Gastrocnemius medialis (tissue), 4 donors: Measurements from ENCODE around the gene CALML4. TPM values are rescaled to one million over a fixed set of nuclear protein-coding genes. Genes with fewer than 3 reads are reported as not detected.

Source experiments
- ATAC-seq, 2 donors: fragments of 150-250 bp; one replicate each; pipeline ENCODE4 v1.9.1; 2016
- DNase-seq, 2 donors: peaks; one replicate each; pipeline ENCODE4 v3.0.0-alpha.2; 2019
- H3K27ac ChIP-seq, 4 donors: fragments of 200-600 bp; sonication (generic); 1 replicate in 1 of 4; 2 replicates in 3 of 4; pipeline ENCODE4 v1.5.1; 2016 to 2018; ENCODE audit warnings: mild to moderate bottlenecking in 2 of 4, moderate library complexity in 1 of 4
- H3K27me3 ChIP-seq, 3 donors: fragments of 200-600 bp; sonication (generic) in 2 of 3; 1 replicate in 1 of 3; 2 replicates in 2 of 3; pipeline versions ENCODE4 v1.5.1 to v1.6.0; 2016 to 2019; ENCODE audit warnings: mild to moderate bottlenecking in 1 of 3, moderate library complexity in 1 of 3
- H3K36me3 ChIP-seq, 2 donors: fragments of 200-600 bp; sonication (generic) in 1 of 2; one replicate each; pipeline ENCODE4 v1.5.1; 2017 to 2018
- H3K4me1 ChIP-seq, 2 donors: fragments of 200-600 bp; sonication (generic) in 1 of 2; one replicate each; pipeline ENCODE4 v1.5.1; 2016 to 2017; ENCODE audit warnings: mild to moderate bottlenecking in 2 of 2
- H3K4me3 ChIP-seq, 4 donors: fragments of 200-600 bp; sonication (generic) in 3 of 4; 1 replicate in 1 of 4; 2 replicates in 3 of 4; pipeline ENCODE4 v1.5.1; 2016 to 2019; ENCODE audit warnings: mild to moderate bottlenecking in 2 of 4
- H3K9me3 ChIP-seq, 3 donors: fragments of 200-600 bp; sonication (generic) in 2 of 3; 1 replicate in 1 of 3; 2 replicates in 2 of 3; pipeline ENCODE4 v1.5.1; 2016 to 2019
- POLR2A ChIP-seq, 2 donors: fragments of 450-650 bp; IDR thresholded peaks; one replicate each; pipeline ENCODE4 v1.6.1; 2017; ENCODE audit warnings: antibody characterized with exemption in 2 of 2, mild to moderate bottlenecking in 2 of 2, moderate library complexity in 2 of 2
- in situ Hi-C, 4 donors: fragments of 200-750 bp; cut with MboI; loops; one replicate each; pipeline versions ENCODE4 v1.15.0 to v1.8.0; 2017; ENCODE audit warnings: low sequenced_read_pairs in 4 of 4
- intact Hi-C: fragments of 100-400 bp; cut with DNase I; formaldehyde crosslinking; loops from one replicate; pipeline ENCODE4 v1.15.1; 2023; ENCODE audit warnings: low total_unique reads
- total RNA-seq, 4 donors: library from RNA; depleted of rRNA; stranded (reverse); fragments of >200 nt; gene quantifications; one replicate each; pipeline versions ENCODE4 v1.1.0 to v1.2.3, GENCODE V29; 2016
- TF ChIP-seq, protein P1 (sequence below), 5 experiments: fragments of 450-650 bp in 3 of 5; fragments of 200-600 bp in 2 of 5; sonication (generic) in 2 of 5; IDR thresholded peaks in 4 of 5; conservative IDR thresholded peaks in 1 of 5; 1 replicate in 4 of 5; 2 replicates in 1 of 5; pipeline ENCODE4 v1.5.1; 2016 to 2019; ENCODE audit warnings: antibody characterized with exemption in 5 of 5, mild to moderate bottlenecking in 3 of 5, moderate library complexity in 3 of 5

Gene CALML4
- total RNA-seq, 4 donors from 2014 or later = 0.66 to 2.4 (median 1.5) TPM

DNA sequence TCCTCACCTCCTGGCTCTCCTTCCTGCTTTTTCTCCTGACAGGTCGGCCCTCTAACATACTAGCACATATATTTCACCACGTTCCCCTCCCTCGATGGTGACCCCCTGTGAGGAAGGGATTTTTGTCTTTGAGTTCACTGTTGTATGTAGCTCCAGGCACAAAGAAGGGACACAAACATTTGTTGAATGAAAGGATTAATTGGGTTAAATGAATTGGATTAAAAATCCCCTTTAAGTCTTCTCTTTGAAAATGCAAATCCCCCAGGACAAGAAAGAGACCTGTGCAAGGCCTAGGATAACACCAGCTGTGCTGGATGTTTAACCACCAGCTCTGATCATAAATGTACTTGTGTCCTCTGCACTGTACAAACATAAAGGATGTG, 3.3 kb downstream of the CALML4 start:
- ATAC-seq (no peak), DNase-seq (no peak)
- Histone ChIP-seq H3K27me3 (no peaks in the 10 kb centered on the region), H3K36me3 (no peaks in the 10 kb centered on the region), H3K9me3 (no peaks in the 10 kb centered on the region), H3K4me1 (peaks cover 30 to 31% of the 10 kb centered on the region in 2 donors), H3K27ac (no peak overlapping the region), H3K4me3 (no peak overlapping the region)
- in situ Hi-C loops (no loop called here), intact Hi-C loops (no loop called here)
- TF ChIP-seq, protein P1, sequence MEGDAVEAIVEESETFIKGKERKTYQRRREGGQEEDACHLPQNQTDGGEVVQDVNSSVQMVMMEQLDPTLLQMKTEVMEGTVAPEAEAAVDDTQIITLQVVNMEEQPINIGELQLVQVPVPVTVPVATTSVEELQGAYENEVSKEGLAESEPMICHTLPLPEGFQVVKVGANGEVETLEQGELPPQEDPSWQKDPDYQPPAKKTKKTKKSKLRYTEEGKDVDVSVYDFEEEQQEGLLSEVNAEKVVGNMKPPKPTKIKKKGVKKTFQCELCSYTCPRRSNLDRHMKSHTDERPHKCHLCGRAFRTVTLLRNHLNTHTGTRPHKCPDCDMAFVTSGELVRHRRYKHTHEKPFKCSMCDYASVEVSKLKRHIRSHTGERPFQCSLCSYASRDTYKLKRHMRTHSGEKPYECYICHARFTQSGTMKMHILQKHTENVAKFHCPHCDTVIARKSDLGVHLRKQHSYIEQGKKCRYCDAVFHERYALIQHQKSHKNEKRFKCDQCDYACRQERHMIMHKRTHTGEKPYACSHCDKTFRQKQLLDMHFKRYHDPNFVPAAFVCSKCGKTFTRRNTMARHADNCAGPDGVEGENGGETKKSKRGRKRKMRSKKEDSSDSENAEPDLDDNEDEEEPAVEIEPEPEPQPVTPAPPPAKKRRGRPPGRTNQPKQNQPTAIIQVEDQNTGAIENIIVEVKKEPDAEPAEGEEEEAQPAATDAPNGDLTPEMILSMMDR (IDR thresholded peaks at IDR 0.05 in 4 of 5, conservative IDR thresholded peaks at IDR 0.05 in 1 of 5) = no peak
- no peak for TF ChIP-seq POLR2A (IDR thresholded peaks at IDR 0.05)

DNA sequence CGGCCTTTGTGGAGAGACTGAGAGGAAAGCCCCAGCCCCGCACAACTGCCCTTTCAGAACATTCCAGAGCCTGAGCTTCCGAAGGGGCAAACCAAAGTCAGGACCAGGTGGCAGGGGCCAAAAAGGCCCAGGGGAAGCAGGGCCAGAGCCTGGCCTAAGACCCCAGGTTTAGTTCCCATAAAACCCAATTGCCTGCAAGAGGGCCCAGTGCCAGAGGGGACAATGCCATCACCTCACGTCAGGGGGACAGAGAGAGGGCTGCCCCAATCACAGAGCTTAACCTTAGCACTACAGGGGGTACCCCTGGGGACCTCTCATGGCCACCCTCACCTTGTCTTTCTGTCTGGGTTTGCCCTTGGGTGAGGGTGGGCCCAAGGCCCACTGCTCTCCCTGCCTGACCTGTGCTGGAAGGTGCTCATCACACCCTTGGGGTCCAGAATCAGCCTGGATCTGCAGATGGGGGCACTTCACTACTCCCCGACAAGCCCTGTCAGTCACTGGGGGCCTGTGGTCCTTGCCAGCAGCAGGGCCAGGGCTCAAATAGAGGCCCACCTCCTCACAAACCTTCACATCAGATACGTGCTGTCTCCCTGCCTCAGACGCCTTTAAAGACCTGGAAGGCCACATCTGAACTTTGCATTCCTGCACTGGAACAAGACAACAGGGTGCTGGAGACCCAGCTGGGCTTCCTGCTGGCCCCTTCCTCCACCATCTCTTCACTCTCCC, 3.8 kb downstream of the CALML4 start:
- in situ Hi-C loops (no loop called here), intact Hi-C loops (no loop called here)
- Histone ChIP-seq H3K4me1 (peaks cover 29 to 30% of the 10 kb centered on the region in 2 donors), H3K27me3 (no peaks in the 10 kb centered on the region), H3K36me3 (no peaks in the 10 kb centered on the region), H3K4me3 (no peak overlapping the region), H3K9me3 (no peaks in the 10 kb centered on the region), H3K27ac (no peak overlapping the region)
- ATAC-seq (no peak), DNase-seq (no peak)
- TF ChIP-seq, protein P1 (IDR thresholded peaks at IDR 0.05 in 4 of 5, conservative IDR thresholded peaks at IDR 0.05 in 1 of 5) = no peak
- TF ChIP-seq POLR2A (IDR thresholded peaks at IDR 0.05) = no peak

DNA sequence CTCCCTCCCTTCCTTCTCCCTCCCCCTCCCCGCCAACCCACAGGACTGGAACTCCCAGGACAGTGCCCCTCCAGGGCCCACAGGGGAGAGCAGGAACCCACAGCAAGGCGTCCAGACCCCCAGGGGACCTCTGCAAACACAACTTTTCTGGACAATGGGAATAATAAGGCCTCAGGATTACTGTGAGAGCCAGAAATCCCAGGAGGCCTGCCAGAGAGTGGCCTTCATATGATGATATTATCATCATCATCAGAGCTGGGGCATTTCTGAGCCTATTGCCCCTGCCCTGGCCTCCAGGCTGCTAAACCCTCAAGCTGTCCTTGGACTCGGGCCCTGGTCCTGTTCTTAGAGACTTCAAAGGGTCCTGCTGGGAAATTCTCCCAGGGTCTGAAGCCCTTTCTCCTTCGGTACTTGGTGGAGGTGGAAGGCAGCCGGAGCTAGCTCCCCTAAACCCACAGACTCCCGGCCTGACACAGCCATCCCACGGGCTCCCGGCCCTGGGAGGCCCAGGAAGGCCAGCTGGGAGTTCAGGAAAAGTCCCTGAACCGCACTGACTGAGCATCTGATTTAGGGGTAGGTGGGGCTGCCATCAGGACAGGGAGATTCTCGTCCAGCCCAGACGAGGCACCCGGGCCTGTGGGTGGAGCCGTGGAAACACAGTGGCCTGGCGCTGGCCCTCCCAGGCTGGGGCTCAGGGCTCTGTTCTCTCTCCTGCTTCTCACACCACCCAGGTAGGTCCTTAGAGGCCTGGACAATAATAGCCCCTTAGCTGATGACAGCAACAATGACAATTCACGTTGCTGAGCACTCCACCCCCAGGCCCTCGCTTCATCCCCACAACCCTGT, 4.9 kb downstream of the CALML4 start:
- in situ Hi-C loops (no loop called here), intact Hi-C loops (no loop called here)
- no peak for TF ChIP-seq POLR2A (IDR thresholded peaks at IDR 0.05)
- TF ChIP-seq, protein P1 (IDR thresholded peaks at IDR 0.05 in 4 of 5, conservative IDR thresholded peaks at IDR 0.05 in 1 of 5) = no peak
- peak overlapping the region in 1 of 4 donors; percentile 33 for H3K27ac ChIP-seq
- DNase-seq (no peak), ATAC-seq (no peak)
- H3K36me3 ChIP-seq = no peaks in the 10 kb centered on the region
- H3K9me3 ChIP-seq = no peaks in the 10 kb centered on the region
- H3K27me3 ChIP-seq = no peaks in the 10 kb centered on the region
- no peak overlapping the region for H3K4me3 ChIP-seq
- peaks cover 18 to 25% of the 10 kb centered on the region in 2 donors for H3K4me1 ChIP-seq

DNA sequence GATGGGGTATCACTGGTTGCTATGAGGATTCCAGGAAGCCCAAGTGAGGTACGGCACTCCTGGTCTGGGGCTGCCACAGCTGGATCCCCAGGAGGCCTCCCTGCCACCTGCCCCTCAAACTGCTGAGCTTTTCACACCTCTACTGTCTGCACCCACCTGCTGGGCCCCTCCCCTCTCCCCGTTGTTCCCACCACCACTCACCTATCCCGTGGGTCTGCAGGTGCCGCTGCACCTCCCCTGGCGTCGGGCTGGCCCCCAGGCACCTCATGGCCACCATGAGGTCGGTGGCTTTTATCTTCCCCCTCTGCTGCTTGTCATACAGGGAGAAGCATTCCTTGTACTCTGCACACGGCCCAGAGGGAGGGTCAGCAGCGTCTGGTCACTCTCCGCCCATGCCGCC, 5.8 kb downstream of the CALML4 start:
- intact Hi-C loops = no loop called here
- TF ChIP-seq, protein P1 (IDR thresholded peaks at IDR 0.05 in 4 of 5, conservative IDR thresholded peaks at IDR 0.05 in 1 of 5) = no peak
- TF ChIP-seq POLR2A (IDR thresholded peaks at IDR 0.05) = no peak
- no peak overlapping the region for H3K27ac ChIP-seq
- in situ Hi-C loops = no loop called here
- H3K27me3 ChIP-seq = no peaks in the 10 kb centered on the region
- DNase-seq = no peak
- H3K36me3 ChIP-seq = no peaks in the 10 kb centered on the region
- H3K4me3 ChIP-seq = no peak overlapping the region
- H3K9me3 ChIP-seq = no peaks in the 10 kb centered on the region
- peaks cover 9 to 18% of the 10 kb centered on the region in 2 donors for H3K4me1 ChIP-seq
- no peak for ATAC-seq
